ENCODE data around the gene BTBD9. TPM values are rescaled to one million over a fixed set of nuclear protein-coding genes. Genes with fewer than 3 reads are reported as not detected.

BTBD9 gene
- total RNA-seq, 1 donor from 2014 or later, result 10.3 TPM

DNA sequence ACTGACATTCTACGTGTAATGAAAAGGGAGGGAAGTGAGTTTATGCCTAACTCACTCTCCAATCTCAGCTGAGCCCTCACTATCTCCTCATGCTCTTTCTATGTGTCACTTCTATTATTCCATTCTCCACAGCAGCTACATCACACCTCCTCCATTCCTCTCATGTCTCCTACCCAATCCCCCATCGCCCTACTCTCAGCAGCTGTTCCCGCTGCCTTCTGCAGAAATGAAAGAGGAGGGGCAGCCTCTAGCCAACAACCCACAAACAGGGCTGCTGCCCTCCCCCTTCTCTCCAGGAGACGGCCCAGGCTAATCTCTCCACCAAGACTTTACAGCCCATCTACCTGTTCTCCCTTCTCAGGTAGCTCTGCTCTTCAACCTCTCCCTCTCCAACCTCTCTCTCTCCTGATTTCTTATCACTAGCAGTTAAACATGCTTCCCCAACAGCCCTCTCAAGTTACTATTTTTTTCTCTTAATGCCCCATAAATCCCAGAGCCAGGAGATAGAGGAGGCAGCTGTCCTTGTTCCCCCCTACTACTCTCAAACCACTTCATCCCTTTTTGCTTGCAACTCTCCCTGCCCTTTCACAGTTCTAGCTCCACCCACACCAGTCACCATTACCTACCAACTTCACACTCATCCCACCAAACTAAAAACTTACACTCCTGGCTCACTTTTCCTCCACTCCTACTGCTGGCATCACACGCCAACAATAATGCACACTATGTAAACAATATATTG is 136.5 kb downstream of the BTBD9 start:
- DNase-seq (ENCODE audit: low read depth) (no peak), FAIRE-seq (no peak)
- Mint-ChIP-seq H3K27ac (ENCODE audit: unreplicated experiment) (no peak overlapping the region), H3K36me3 (ENCODE audit: low read depth, unreplicated experiment) (no peaks in the 10 kb centered on the region), H3K4me3 (ENCODE audit: unreplicated experiment) (no peak overlapping the region), H3K4me1 (ENCODE audit: low read depth, unreplicated experiment) (peaks cover 6% of the 10 kb centered on the region), H3K27me3 (ENCODE audit: low read depth, unreplicated experiment) (no peaks in the 10 kb centered on the region), H3K9me3 (ENCODE audit: unreplicated experiment) (no peaks in the 10 kb centered on the region)
- no peak overlapping the region for H3K4me2 ChIP-seq (ENCODE audit: low read length)
- H3K79me2 ChIP-seq (ENCODE audit: insufficient read depth, low read length), result no peaks in the 10 kb centered on the region
- H3K9ac ChIP-seq (ENCODE audit: low read length), result no peak overlapping the region
- TF ChIP-seq EZH2 (IDR thresholded peaks at IDR 0.05; ENCODE audit: insufficient read depth, low read length), result no peak
- TF ChIP-seq, protein P1, sequence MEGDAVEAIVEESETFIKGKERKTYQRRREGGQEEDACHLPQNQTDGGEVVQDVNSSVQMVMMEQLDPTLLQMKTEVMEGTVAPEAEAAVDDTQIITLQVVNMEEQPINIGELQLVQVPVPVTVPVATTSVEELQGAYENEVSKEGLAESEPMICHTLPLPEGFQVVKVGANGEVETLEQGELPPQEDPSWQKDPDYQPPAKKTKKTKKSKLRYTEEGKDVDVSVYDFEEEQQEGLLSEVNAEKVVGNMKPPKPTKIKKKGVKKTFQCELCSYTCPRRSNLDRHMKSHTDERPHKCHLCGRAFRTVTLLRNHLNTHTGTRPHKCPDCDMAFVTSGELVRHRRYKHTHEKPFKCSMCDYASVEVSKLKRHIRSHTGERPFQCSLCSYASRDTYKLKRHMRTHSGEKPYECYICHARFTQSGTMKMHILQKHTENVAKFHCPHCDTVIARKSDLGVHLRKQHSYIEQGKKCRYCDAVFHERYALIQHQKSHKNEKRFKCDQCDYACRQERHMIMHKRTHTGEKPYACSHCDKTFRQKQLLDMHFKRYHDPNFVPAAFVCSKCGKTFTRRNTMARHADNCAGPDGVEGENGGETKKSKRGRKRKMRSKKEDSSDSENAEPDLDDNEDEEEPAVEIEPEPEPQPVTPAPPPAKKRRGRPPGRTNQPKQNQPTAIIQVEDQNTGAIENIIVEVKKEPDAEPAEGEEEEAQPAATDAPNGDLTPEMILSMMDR (IDR thresholded peaks at IDR 0.05; ENCODE audit: insufficient read depth, low read depth, low read length), result no peak
- no peaks in the 10 kb centered on the region for H3K9me3 ChIP-seq (ENCODE audit: insufficient read depth, low read depth, low read length)
- no peak overlapping the region for H3K27ac ChIP-seq (ENCODE audit: low read depth, low read length)
- no peak overlapping the region for H2AFZ ChIP-seq (ENCODE audit: low read depth, low read length)
- peaks cover 3% of the 10 kb centered on the region for H4K20me1 ChIP-seq (ENCODE audit: insufficient read depth, low read length)
- no peaks in the 10 kb centered on the region for H3K4me1 ChIP-seq (ENCODE audit: insufficient read depth, low read length)
- H3K4me3 ChIP-seq (ENCODE audit: insufficient read depth, low read depth, low read length), result no peak overlapping the region
- no peaks in the 10 kb centered on the region for H3K27me3 ChIP-seq (ENCODE audit: insufficient read depth, low read length)
- no peaks in the 10 kb centered on the region for H3K36me3 ChIP-seq (ENCODE audit: insufficient read depth, low read length)

DNA sequence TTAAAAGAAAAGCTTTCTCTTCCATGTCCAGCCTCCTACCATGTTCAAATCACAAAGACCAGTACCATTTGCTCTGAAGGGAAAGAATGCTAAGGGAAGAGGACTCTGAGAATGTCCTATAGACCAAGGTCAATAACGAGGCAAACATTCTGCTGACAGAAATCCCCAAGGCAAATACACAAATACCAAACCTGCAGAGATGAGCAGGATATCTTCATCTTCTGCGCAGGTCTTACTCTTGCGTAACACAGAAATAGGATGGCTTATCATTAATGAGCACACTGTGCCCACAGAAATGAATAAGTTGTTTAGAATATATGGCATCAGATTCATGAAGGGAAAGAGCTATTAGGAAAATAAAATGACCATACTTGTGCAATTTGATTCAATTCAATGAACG is 137.3 kb downstream of the BTBD9 start:
- H3K9me3 Mint-ChIP-seq (ENCODE audit: unreplicated experiment), result no peaks in the 10 kb centered on the region
- no peak for DNase-seq (ENCODE audit: low read depth)
- no peaks in the 10 kb centered on the region for H3K27me3 Mint-ChIP-seq (ENCODE audit: low read depth, unreplicated experiment)
- Histone ChIP-seq H3K9ac (ENCODE audit: low read length) (no peak overlapping the region), H3K27me3 (ENCODE audit: insufficient read depth, low read length) (no peaks in the 10 kb centered on the region), H3K27ac (ENCODE audit: low read depth, low read length) (no peak overlapping the region), H3K36me3 (ENCODE audit: insufficient read depth, low read length) (no peaks in the 10 kb centered on the region), H2AFZ (ENCODE audit: low read depth, low read length) (no peak overlapping the region), H3K4me3 (ENCODE audit: insufficient read depth, low read depth, low read length) (no peak overlapping the region), H3K79me2 (ENCODE audit: insufficient read depth, low read length) (no peaks in the 10 kb centered on the region), H3K4me1 (ENCODE audit: insufficient read depth, low read length) (no peaks in the 10 kb centered on the region), H3K9me3 (ENCODE audit: insufficient read depth, low read depth, low read length) (no peaks in the 10 kb centered on the region), H3K4me2 (ENCODE audit: low read length) (no peak overlapping the region), H4K20me1 (ENCODE audit: insufficient read depth, low read length) (peaks cover 3% of the 10 kb centered on the region)
- H3K36me3 Mint-ChIP-seq (ENCODE audit: low read depth, unreplicated experiment), result no peaks in the 10 kb centered on the region
- no peak for FAIRE-seq
- H3K27ac Mint-ChIP-seq (ENCODE audit: unreplicated experiment), result no peak overlapping the region
- H3K4me1 Mint-ChIP-seq (ENCODE audit: low read depth, unreplicated experiment), result peaks cover 6% of the 10 kb centered on the region
- TF ChIP-seq, protein P1 (IDR thresholded peaks at IDR 0.05; ENCODE audit: insufficient read depth, low read depth, low read length), result no peak
- TF ChIP-seq EZH2 (IDR thresholded peaks at IDR 0.05; ENCODE audit: insufficient read depth, low read length), result no peak
- H3K4me3 Mint-ChIP-seq (ENCODE audit: unreplicated experiment), result no peak overlapping the region

DNA sequence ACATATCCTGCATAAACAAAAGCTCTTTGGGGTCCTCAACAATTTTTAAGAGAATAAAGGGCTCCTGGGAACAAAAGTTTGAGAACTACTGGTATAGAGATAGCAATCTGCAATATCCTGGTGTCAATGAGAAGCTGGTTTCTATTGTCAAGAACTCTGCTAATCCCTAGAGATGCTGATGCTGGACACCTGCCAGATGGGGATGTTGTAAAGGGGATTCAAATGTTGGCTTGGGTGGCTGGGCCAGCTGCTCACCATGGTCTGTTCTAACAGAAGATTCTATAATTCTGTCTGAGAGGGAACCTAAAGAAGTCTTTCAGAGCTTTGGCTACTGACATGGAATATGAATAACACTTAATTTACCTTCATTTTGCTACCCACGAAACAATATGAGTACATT is 137.8 kb downstream of the BTBD9 start:
- Histone ChIP-seq H3K9ac (ENCODE audit: low read length) (no peak overlapping the region), H3K27me3 (ENCODE audit: insufficient read depth, low read length) (no peaks in the 10 kb centered on the region), H3K4me3 (ENCODE audit: insufficient read depth, low read depth, low read length) (no peak overlapping the region), H3K36me3 (ENCODE audit: insufficient read depth, low read length) (no peaks in the 10 kb centered on the region), H3K79me2 (ENCODE audit: insufficient read depth, low read length) (no peaks in the 10 kb centered on the region), H3K9me3 (ENCODE audit: insufficient read depth, low read depth, low read length) (no peaks in the 10 kb centered on the region), H3K4me1 (ENCODE audit: insufficient read depth, low read length) (no peaks in the 10 kb centered on the region), H3K27ac (ENCODE audit: low read depth, low read length) (no peak overlapping the region), H4K20me1 (ENCODE audit: insufficient read depth, low read length) (peaks cover 3% of the 10 kb centered on the region), H2AFZ (ENCODE audit: low read depth, low read length) (no peak overlapping the region), H3K4me2 (ENCODE audit: low read length) (no peak overlapping the region)
- no peak overlapping the region for H3K4me3 Mint-ChIP-seq (ENCODE audit: unreplicated experiment)
- no peaks in the 10 kb centered on the region for H3K9me3 Mint-ChIP-seq (ENCODE audit: unreplicated experiment)
- no peak overlapping the region for H3K27ac Mint-ChIP-seq (ENCODE audit: unreplicated experiment)
- FAIRE-seq (no peak), DNase-seq (ENCODE audit: low read depth) (no peak)
- H3K4me1 Mint-ChIP-seq (ENCODE audit: low read depth, unreplicated experiment), result peaks cover 6% of the 10 kb centered on the region
- H3K27me3 Mint-ChIP-seq (ENCODE audit: low read depth, unreplicated experiment), result no peaks in the 10 kb centered on the region
- H3K36me3 Mint-ChIP-seq (ENCODE audit: low read depth, unreplicated experiment), result no peaks in the 10 kb centered on the region
- TF ChIP-seq, protein P1 (IDR thresholded peaks at IDR 0.05; ENCODE audit: insufficient read depth, low read depth, low read length), result no peak
